HepG2 (cell line): ENCODE data around the gene MTHFD1L. TPM values are rescaled to one million over a fixed set of nuclear protein-coding genes. Genes with fewer than 3 reads are reported as not detected.

Source experiments
- ATAC-seq: fragments of 200-7000 bp; cut with Tn5 transposase; 3 replicates; pipeline ENCODE4 v1.9.1; 2020; ENCODE audit warnings: mild to moderate bottlenecking, moderate library complexity
- BruUV-seq: library from RNA; stranded (reverse); fragments of 400-500 nt; replicated peaks from 2 replicates; lab custom pipeline; 2021; lab: Mats Ljungman, UMichigan
- CTCF ChIA-PET: fragments of 300-600 bp; formaldehyde crosslinking; extraction: SDS; loops from one replicate; lab custom pipeline; 2021; ENCODE audit warnings: low total read pairs, inconsistent platforms, low intra/inter-chr PET ratio; lab: Yijun Ruan, JAX
- POLR2A ChIA-PET: fragments of 350-600 bp; sonication (Branson Sonifier 250); formaldehyde crosslinking; loops from one replicate; lab custom pipeline; 2020; ENCODE audit warnings: antibody characterized with exemption, inconsistent platforms; lab: Yijun Ruan, JAX
- DNase-seq: peaks from one replicate; pipeline ENCODE4 v3.0.0-alpha.2; 2015; ENCODE audit warnings: low spot score
- FAIRE-seq: peaks from 3 replicates; lab custom pipeline; 2011; peaks lifted over from hg19 to GRCh38; lab: Jason Lieb, UNC
- H2AFZ ChIP-seq: one replicate; pipeline ENCODE4 v1.6.1; 2011; ENCODE audit warnings: low read length, inconsistent platforms
- H3K27ac ChIP-seq: fragments of 300-600 bp; 3 replicates; pipeline ENCODE4 v1.8.0; 2011; ENCODE audit warnings: mixed run types, mild to moderate bottlenecking, mixed read lengths, low read length, inconsistent platforms; ENCODE audit not compliant: insufficient read depth; ENCODE audit errors: extremely low read length
- H3K27me3 ChIP-seq, 2 experiments: fragments of 200-600 bp in 1 of 2; 2 replicates in 1 of 2; 3 replicates in 1 of 2; pipeline versions ENCODE4 v1.6.0 to v1.8.0; 2011; ENCODE audit warnings: low read length in 2 of 2, mild to moderate bottlenecking in 2 of 2, moderate library complexity in 2 of 2, inconsistent platforms in 1 of 2; ENCODE audit not compliant: insufficient read depth in 2 of 2, control insufficient read depth in 1 of 2
- H3K36me3 ChIP-seq, 2 experiments: fragments of 200-600 bp in 1 of 2; replicated peaks in 1 of 2; 2 replicates in 1 of 2; 3 replicates in 1 of 2; pipeline versions ENCODE4 v1.5.1 to v1.8.0; 2011; ENCODE audit warnings: low read length in 2 of 2, inconsistent platforms in 1 of 2; ENCODE audit not compliant: insufficient read depth in 2 of 2, control insufficient read depth in 1 of 2
- H3K4me1 ChIP-seq: 2 replicates; pipeline ENCODE4 v1.5.1; 2012; ENCODE audit warnings: low read length, inconsistent platforms; ENCODE audit not compliant: insufficient read depth
- H3K4me2 ChIP-seq: 2 replicates; pipeline ENCODE4 v1.6.0; 2011; ENCODE audit warnings: low read depth, low read length, inconsistent platforms
- H3K4me3 ChIP-seq, 3 experiments: fragments of 200-600 bp in 1 of 3; sonication (generic), shearing (Covaris generic) in 1 of 3; replicated peaks in 1 of 3; 2 replicates each; pipeline ENCODE4 v1.5.1; 2011 to 2016; ENCODE audit warnings: low read length in 3 of 3, inconsistent platforms in 2 of 3, low read depth in 2 of 3, mild to moderate bottlenecking in 2 of 3, control low read depth in 1 of 3, mixed read lengths in 1 of 3; ENCODE audit not compliant: insufficient read depth in 1 of 3
- H3K79me2 ChIP-seq: one replicate; pipeline ENCODE4 v1.6.1; 2011; ENCODE audit warnings: low read length, inconsistent platforms; ENCODE audit not compliant: insufficient read depth
- H3K9ac ChIP-seq: 2 replicates; pipeline ENCODE4 v1.6.0; 2011; ENCODE audit warnings: mild to moderate bottlenecking, low read depth, low read length, inconsistent platforms; ENCODE audit not compliant: insufficient read depth
- H3K9me3 ChIP-seq: 2 replicates; pipeline ENCODE4 v1.5.1; 2012; ENCODE audit warnings: mild to moderate bottlenecking, low read length
- H4K20me1 ChIP-seq: 2 replicates; pipeline ENCODE4 v1.6.0; 2011; ENCODE audit warnings: inconsistent platforms, mild to moderate bottlenecking, low read length, moderate library complexity; ENCODE audit not compliant: insufficient read depth
- HOXA7 ChIP-seq: sonication (generic); formaldehyde crosslinking; IDR thresholded peaks from 2 replicates; pipeline ENCODE4 v1.8.1; 2022; ENCODE audit warnings: mild to moderate bottlenecking, missing genetic modification reagents, moderate library complexity
- NFYB ChIP-seq: sonication (generic); formaldehyde crosslinking; IDR thresholded peaks from 2 replicates; pipeline ENCODE4 v1.4.0; 2020; ENCODE audit warnings: missing genetic modification reagents
- PHF5A ChIP-seq: IDR thresholded peaks from one replicate; pipeline ENCODE4 v1.6.1; 2018; ENCODE audit warnings: low read depth, missing genetic modification reagents; ENCODE audit not compliant: unreplicated experiment
- RFX1 ChIP-seq: fragments of 450-650 bp; IDR thresholded peaks from 2 replicates; pipeline ENCODE4 v1.6.1; 2017
- RORA ChIP-seq: sonication (generic); formaldehyde crosslinking; IDR thresholded peaks from 2 replicates; pipeline ENCODE4 v1.5.0; 2020; ENCODE audit warnings: mild to moderate bottlenecking, missing genetic modification reagents, moderate library complexity
- SAFB2 ChIP-seq: sonication (generic); formaldehyde crosslinking; IDR thresholded peaks from 2 replicates; pipeline ENCODE4 v1.5.1; 2020; ENCODE audit warnings: missing genetic modification reagents, low read depth, mild to moderate bottlenecking, borderline replicate concordance
- ZFP82 ChIP-seq: sonication (generic); formaldehyde crosslinking; IDR thresholded peaks from 2 replicates; pipeline ENCODE4 v1.5.1; 2020; ENCODE audit warnings: mild to moderate bottlenecking, missing genetic modification reagents, borderline replicate concordance
- ZNF550 ChIP-seq: sonication (generic); formaldehyde crosslinking; IDR thresholded peaks from 2 replicates; pipeline ENCODE4 v1.4.0; 2020; ENCODE audit warnings: mild to moderate bottlenecking, missing genetic modification reagents, borderline replicate concordance
- ZNF607 ChIP-seq: sonication (generic); formaldehyde crosslinking; IDR thresholded peaks from 2 replicates; pipeline ENCODE4 v1.5.1; 2020; ENCODE audit warnings: missing genetic modification reagents, mild to moderate bottlenecking, borderline replicate concordance
- ZNF773 ChIP-seq: sonication (generic); formaldehyde crosslinking; IDR thresholded peaks from 2 replicates; pipeline ENCODE4 v1.4.0; 2020; ENCODE audit warnings: missing genetic modification reagents, borderline replicate concordance
- ZNF879 ChIP-seq: sonication (generic); formaldehyde crosslinking; IDR thresholded peaks from 2 replicates; pipeline ENCODE4 v1.8.1; 2023; ENCODE audit warnings: missing genetic modification reagents
- WGBS: methylation state at CpG from one replicate; pipeline ENCODE4 v1.1.6; 2017; ENCODE audit warnings: low lambda C conversion rate; 5-methylcytosine and 5-hydroxymethylcytosine counted together
- in situ Hi-C: cut with HindIII; loops from 2 replicates; pipeline ENCODE4 v1.10.0; 2017; ENCODE audit warnings: low pct_unique_long_range_greater_than_20kb; ENCODE audit not compliant: extremely low pct_ligation_motif_present
- intact Hi-C: fragments of 100-400 bp; cut with micrococcal nuclease; formaldehyde crosslinking; loops from one replicate; pipeline ENCODE4 v1.10.0; 2022; ENCODE audit not compliant: unreplicated experiment
- polyA plus RNA-seq, 8 experiments: library from polyadenylated mRNA; depleted of rRNA in 3 of 8; stranded (reverse) in 7 of 8; unstranded in 1 of 8; fragments of >200 nt; fragmentation: Illumina TruSeq in 4 of 8; extraction: Trizol in 4 of 8; gene quantifications; 2 replicates each; pipeline versions ENCODE4 v1.2.1 to v1.2.3, GENCODE V29; 2011 to 2016; ENCODE audit warnings: low read depth in 4 of 8, missing spikeins in 1 of 8, mixed read lengths in 1 of 8; ENCODE audit not compliant: insufficient read depth in 1 of 8
- total RNA-seq, 5 experiments: library from RNA; depleted of rRNA; stranded (reverse); fragments of >200 nt; fragmentation: Illumina TruSeq; extraction: Trizol; gene quantifications; 2 replicates each; pipeline ENCODE4 v1.2.3, GENCODE V29; 2016; ENCODE audit warnings: low read depth in 1 of 5
- TF ChIP-seq, protein P1 (sequence below): sonication (generic); formaldehyde crosslinking; IDR thresholded peaks from 2 replicates; pipeline ENCODE4 v1.4.0; 2020; ENCODE audit warnings: mild to moderate bottlenecking, missing genetic modification reagents
- TF ChIP-seq, protein P2 (sequence below): sonication (generic); formaldehyde crosslinking; IDR thresholded peaks from 2 replicates; pipeline ENCODE4 v1.8.1; 2023; ENCODE audit warnings: mild to moderate bottlenecking, missing genetic modification reagents
- TF ChIP-seq, protein P3 (sequence below): sonication (generic); formaldehyde crosslinking; IDR thresholded peaks from 2 replicates; pipeline ENCODE4 v1.8.0; 2022; ENCODE audit warnings: missing genetic modification reagents, mild to moderate bottlenecking, moderate library complexity, borderline replicate concordance

Gene MTHFD1L
- total and polyA plus RNA-seq, 2 of the 13 experiments (the other 11 are each of a cell fraction or from before 2014, with no cell fraction given), result 24.0 to 39.6 TPM

DNA sequence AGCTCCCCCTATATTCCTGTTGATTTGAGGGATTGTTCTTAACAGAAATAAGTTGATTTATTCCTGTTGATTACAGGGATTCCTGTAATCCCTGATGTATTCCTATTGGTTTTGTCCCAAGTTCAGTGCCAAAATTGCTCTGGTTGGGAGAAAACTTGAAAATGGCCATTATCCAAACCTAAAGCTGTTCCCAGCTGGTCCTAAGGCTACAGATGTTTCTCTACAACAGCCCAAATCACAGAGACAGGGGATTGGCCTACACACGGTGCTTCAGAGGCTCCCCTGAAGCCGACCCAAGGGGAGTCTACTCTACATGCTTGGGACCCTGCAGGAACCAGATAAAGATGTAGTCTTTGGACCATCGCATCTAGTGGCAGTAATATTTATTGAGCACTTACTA lies 275.3 kb downstream of the MTHFD1L start:
- BruUV-seq, result no TSS peak
- no peaks in the 10 kb centered on the region for H4K20me1 ChIP-seq
- H3K9ac ChIP-seq, result no peak overlapping the region
- ChIA-PET POLR2A (no interaction called here), CTCF (no interaction called here)
- H3K4me2 ChIP-seq, result no peak overlapping the region
- no peaks in the 10 kb centered on the region for H3K79me2 ChIP-seq
- no peak overlapping the region for H3K4me3 ChIP-seq
- no peaks in the 10 kb centered on the region for H3K36me3 ChIP-seq
- H3K9me3 ChIP-seq, result no peaks in the 10 kb centered on the region
- H3K27ac ChIP-seq, result no peak overlapping the region
- peaks cover 49% of the 10 kb centered on the region for H3K4me1 ChIP-seq
- H3K27me3 ChIP-seq, result no peaks in the 10 kb centered on the region
- no peak for FAIRE-seq
- WGBS, result 64% methylated on average over 3 of the region's 3 CpGs
- no peak overlapping the region for H2AFZ ChIP-seq
- intact Hi-C loops (no loop called here), in situ Hi-C loops (no loop called here)
- DNase-seq, result no peak
- ATAC-seq, result no peak
- TF ChIP-seq PHF5A (CRISPR knock-in tag), result no peak
- no peak for TF ChIP-seq ZNF607 (CRISPR knock-in tag)
- TF ChIP-seq HOXA7 (CRISPR knock-in tag), result no peak
- TF ChIP-seq RORA, result no peak
- TF ChIP-seq, protein P1, sequence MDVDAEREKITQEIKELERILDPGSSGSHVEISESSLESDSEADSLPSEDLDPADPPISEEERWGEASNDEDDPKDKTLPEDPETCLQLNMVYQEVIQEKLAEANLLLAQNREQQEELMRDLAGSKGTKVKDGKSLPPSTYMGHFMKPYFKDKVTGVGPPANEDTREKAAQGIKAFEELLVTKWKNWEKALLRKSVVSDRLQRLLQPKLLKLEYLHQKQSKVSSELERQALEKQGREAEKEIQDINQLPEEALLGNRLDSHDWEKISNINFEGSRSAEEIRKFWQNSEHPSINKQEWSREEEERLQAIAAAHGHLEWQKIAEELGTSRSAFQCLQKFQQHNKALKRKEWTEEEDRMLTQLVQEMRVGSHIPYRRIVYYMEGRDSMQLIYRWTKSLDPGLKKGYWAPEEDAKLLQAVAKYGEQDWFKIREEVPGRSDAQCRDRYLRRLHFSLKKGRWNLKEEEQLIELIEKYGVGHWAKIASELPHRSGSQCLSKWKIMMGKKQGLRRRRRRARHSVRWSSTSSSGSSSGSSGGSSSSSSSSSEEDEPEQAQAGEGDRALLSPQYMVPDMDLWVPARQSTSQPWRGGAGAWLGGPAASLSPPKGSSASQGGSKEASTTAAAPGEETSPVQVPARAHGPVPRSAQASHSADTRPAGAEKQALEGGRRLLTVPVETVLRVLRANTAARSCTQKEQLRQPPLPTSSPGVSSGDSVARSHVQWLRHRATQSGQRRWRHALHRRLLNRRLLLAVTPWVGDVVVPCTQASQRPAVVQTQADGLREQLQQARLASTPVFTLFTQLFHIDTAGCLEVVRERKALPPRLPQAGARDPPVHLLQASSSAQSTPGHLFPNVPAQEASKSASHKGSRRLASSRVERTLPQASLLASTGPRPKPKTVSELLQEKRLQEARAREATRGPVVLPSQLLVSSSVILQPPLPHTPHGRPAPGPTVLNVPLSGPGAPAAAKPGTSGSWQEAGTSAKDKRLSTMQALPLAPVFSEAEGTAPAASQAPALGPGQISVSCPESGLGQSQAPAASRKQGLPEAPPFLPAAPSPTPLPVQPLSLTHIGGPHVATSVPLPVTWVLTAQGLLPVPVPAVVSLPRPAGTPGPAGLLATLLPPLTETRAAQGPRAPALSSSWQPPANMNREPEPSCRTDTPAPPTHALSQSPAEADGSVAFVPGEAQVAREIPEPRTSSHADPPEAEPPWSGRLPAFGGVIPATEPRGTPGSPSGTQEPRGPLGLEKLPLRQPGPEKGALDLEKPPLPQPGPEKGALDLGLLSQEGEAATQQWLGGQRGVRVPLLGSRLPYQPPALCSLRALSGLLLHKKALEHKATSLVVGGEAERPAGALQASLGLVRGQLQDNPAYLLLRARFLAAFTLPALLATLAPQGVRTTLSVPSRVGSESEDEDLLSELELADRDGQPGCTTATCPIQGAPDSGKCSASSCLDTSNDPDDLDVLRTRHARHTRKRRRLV, result no peak
- TF ChIP-seq, protein P2, sequence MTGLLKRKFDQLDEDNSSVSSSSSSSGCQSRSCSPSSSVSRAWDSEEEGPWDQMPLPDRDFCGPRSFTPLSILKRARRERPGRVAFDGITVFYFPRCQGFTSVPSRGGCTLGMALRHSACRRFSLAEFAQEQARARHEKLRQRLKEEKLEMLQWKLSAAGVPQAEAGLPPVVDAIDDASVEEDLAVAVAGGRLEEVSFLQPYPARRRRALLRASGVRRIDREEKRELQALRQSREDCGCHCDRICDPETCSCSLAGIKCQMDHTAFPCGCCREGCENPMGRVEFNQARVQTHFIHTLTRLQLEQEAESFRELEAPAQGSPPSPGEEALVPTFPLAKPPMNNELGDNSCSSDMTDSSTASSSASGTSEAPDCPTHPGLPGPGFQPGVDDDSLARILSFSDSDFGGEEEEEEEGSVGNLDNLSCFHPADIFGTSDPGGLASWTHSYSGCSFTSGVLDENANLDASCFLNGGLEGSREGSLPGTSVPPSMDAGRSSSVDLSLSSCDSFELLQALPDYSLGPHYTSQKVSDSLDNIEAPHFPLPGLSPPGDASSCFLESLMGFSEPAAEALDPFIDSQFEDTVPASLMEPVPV, result no peak
- TF ChIP-seq, protein P3, sequence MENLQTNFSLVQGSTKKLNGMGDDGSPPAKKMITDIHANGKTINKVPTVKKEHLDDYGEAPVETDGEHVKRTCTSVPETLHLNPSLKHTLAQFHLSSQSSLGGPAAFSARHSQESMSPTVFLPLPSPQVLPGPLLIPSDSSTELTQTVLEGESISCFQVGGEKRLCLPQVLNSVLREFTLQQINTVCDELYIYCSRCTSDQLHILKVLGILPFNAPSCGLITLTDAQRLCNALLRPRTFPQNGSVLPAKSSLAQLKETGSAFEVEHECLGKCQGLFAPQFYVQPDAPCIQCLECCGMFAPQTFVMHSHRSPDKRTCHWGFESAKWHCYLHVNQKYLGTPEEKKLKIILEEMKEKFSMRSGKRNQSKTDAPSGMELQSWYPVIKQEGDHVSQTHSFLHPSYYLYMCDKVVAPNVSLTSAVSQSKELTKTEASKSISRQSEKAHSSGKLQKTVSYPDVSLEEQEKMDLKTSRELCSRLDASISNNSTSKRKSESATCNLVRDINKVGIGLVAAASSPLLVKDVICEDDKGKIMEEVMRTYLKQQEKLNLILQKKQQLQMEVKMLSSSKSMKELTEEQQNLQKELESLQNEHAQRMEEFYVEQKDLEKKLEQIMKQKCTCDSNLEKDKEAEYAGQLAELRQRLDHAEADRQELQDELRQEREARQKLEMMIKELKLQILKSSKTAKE (CRISPR knock-in tag), result no peak
- no peak for TF ChIP-seq ZNF773 (CRISPR knock-in tag)
- TF ChIP-seq NFYB (CRISPR knock-in tag), result no peak
- TF ChIP-seq ZNF879 (CRISPR knock-in tag), result no peak
- no peak for TF ChIP-seq ZFP82 (CRISPR knock-in tag)
- no peak for TF ChIP-seq ZNF550 (CRISPR knock-in tag)
- no peak for TF ChIP-seq SAFB2 (CRISPR knock-in tag)
- no peak for TF ChIP-seq RFX1
